ENCODE data around the gene COPE. TPM values are rescaled to one million over a fixed set of nuclear protein-coding genes. Genes with fewer than 3 reads are reported as not detected.

Gene COPE
- total RNA-seq, 1 experiment from 2014 or later = 177 TPM

GRCh38 chr19:18868380-18869022 is 50.7 kb downstream of the COPE start:
- Histone ChIP-seq H3K4me3 (ENCODE audit: low read depth in 2 of 2, low read length in 2 of 2) (no peak overlapping the region), H3K9me3 (ENCODE audit: control insufficient read depth, insufficient read depth, low read depth, low read length) (no peaks in the 10 kb centered on the region), H3K27ac (ENCODE audit: low read length) (no peak overlapping the region), H3K27me3 (ENCODE audit: control insufficient read depth, insufficient read depth, low read length) (no peaks in the 10 kb centered on the region), H3K4me1 (ENCODE audit: control insufficient read depth, insufficient read depth, low read length) (no peaks in the 10 kb centered on the region), H3K36me3 (ENCODE audit: control insufficient read depth, insufficient read depth, low read length) (no peaks in the 10 kb centered on the region)
- ChIA-PET POLR2A (no interaction called here), CTCF (no interaction called here)
- intact Hi-C loops (cut with micrococcal nuclease; ENCODE audit: unreplicated experiment) (no loop called here), in situ Hi-C loops (cut with HindIII; ENCODE audit: low pct_unique_long_range_greater_than_20kb, low sequenced_read_pairs) (no loop called here)
- DNase-seq (ENCODE audit: low read depth, low spot score) (no peak), ATAC-seq (no peak)
- no TSS peak for BruUV-seq (replicated peaks)
- no peak for TF ChIP-seq SIN3A (IDR thresholded peaks at IDR 0.05; ENCODE audit: borderline replicate concordance, insufficient read depth, low read depth, low read length)
- no peak for TF ChIP-seq REST (IDR thresholded peaks at IDR 0.05; ENCODE audit: insufficient read depth in 1 of 2, low read depth in 2 of 2, low read length in 1 of 2)
- no peak for TF ChIP-seq POLR2AphosphoS5 (IDR thresholded peaks at IDR 0.05; ENCODE audit: low read depth, low read length)
- no peak for TF ChIP-seq CTCF (IDR thresholded peaks at IDR 0.05)
- TF ChIP-seq TCF7L2 (IDR thresholded peaks at IDR 0.05; ENCODE audit: low read depth, low read length) = no peak

- no peak for ATAC-seq
- no peaks in the 10 kb centered on the region for H3K27me3 ChIP-seq (ENCODE audit: control insufficient read depth, insufficient read depth, low read length)
- no peaks in the 10 kb centered on the region for H3K9me3 ChIP-seq (ENCODE audit: control insufficient read depth, insufficient read depth, low read depth, low read length)
- H3K36me3 ChIP-seq (ENCODE audit: control insufficient read depth, insufficient read depth, low read length) = no peaks in the 10 kb centered on the region
- TF ChIP-seq CTCF (IDR thresholded peaks at IDR 0.05) = no peak
- POLR2A ChIA-PET = no interaction called here
- no peaks in the 10 kb centered on the region for H3K4me1 ChIP-seq (ENCODE audit: control insufficient read depth, insufficient read depth, low read length)
- no peak overlapping the region for H3K27ac ChIP-seq (ENCODE audit: low read length)
- no peak for DNase-seq (ENCODE audit: low read depth, low spot score)
- H3K4me3 ChIP-seq (ENCODE audit: low read depth in 2 of 2, low read length in 2 of 2) = no peak overlapping the region
- intact Hi-C loops (cut with micrococcal nuclease; ENCODE audit: unreplicated experiment) = no loop called here
- in situ Hi-C loops (cut with HindIII; ENCODE audit: low pct_unique_long_range_greater_than_20kb, low sequenced_read_pairs) = no loop called here
- no TSS peak for BruUV-seq (replicated peaks)
- CTCF ChIA-PET = no interaction called here
Observed at GRCh38 chr19:18867751-18868150, 51.4 kb downstream of the COPE start.

All from Panc1 (cell line).